ENCODE measurements around the gene NCS1. TPM values are rescaled to one million over a fixed set of nuclear protein-coding genes. Genes with fewer than 3 reads are reported as not detected.

NCS1 gene
- total RNA-seq, 1 experiment from 2014 or later = 68.7 TPM

- DNase-seq (ENCODE audit: low read depth, low spot score) = no peak
- no peak overlapping the region for H3K9ac ChIP-seq (ENCODE audit: low read length)
- POLR2A ChIA-PET = no interaction called here
- intact Hi-C loops (cut with micrococcal nuclease) = no loop called here
- H3K4me2 ChIP-seq (ENCODE audit: low read length) = no peak overlapping the region
- BruUV-seq (replicated peaks) = no TSS peak
- no peak overlapping the region for H2AFZ ChIP-seq (ENCODE audit: low read depth, low read length, poor library complexity, severe bottlenecking)
- H3K9me3 ChIP-seq (ENCODE audit: control insufficient read depth in 1 of 2, insufficient read depth in 1 of 2, low read depth in 1 of 2, low read length in 2 of 2) = peaks cover 0 to 7% of the 10 kb centered on the region in 2 experiments; a peak in 2 of 4 replicates
- ATAC-seq = no peak
- no peaks in the 10 kb centered on the region for H3K4me1 ChIP-seq (ENCODE audit: control insufficient read depth in 1 of 2, insufficient read depth in 2 of 2, low read length in 2 of 2)
- H3K4me3 ChIP-seq (replicated peaks in 1 of 2; ENCODE audit: low read depth in 1 of 2, low read length in 2 of 2) = no peak overlapping the region
- no peaks in the 10 kb centered on the region for H3K27me3 ChIP-seq (ENCODE audit: insufficient read depth, low read length)
- RAD21 ChIA-PET (ENCODE audit: low non-redundant PET in 1 of 2, low total read pairs in 2 of 2, uncharacterized antibody in 2 of 2, unreplicated experiment in 2 of 2) = interaction anchor here in 1 of 2 experiments (0.7 kb wide), 1 partner anchor 66 kb away, joined by 3 read pairs; no protein-coding TSS in a partner anchor
- CTCF ChIA-PET = interaction anchor here (2.0 kb wide), 1 partner anchor 13 kb away, joined by 7 read pairs; no protein-coding TSS in a partner anchor
- no peaks in the 10 kb centered on the region for H3K79me2 ChIP-seq (ENCODE audit: insufficient read depth, low read length)
- H3K27ac ChIP-seq (ENCODE audit: low read depth, low read length) = no peak overlapping the region
- no peaks in the 10 kb centered on the region for H3K9me2 ChIP-seq (ENCODE audit: insufficient read depth)
- H3K36me3 ChIP-seq (ENCODE audit: control insufficient read depth in 1 of 2, insufficient read depth in 2 of 2, low read length in 2 of 2) = peaks cover 8 to 36% of the 10 kb centered on the region in 2 experiments; a peak in 3 of 4 replicates
- no peaks in the 10 kb centered on the region for H4K20me1 ChIP-seq (ENCODE audit: insufficient read depth)
- TF ChIP-seq TCF7L2 (IDR thresholded peaks at IDR 0.05; ENCODE audit: borderline replicate concordance, extremely low read depth, insufficient read depth, insufficient read length) (no peak), JUND (IDR thresholded peaks at IDR 0.05) (no peak), CBX3 (IDR thresholded peaks at IDR 0.05; ENCODE audit: low read depth) (no peak), ZBTB33 (IDR thresholded peaks at IDR 0.05; ENCODE audit: extremely low read depth, insufficient replicate concordance, low read length) (no peak), ZFX (IDR thresholded peaks at IDR 0.05) (no peak), SP1 (IDR thresholded peaks at IDR 0.05; ENCODE audit: low read depth) (no peak)
Observed at GRCh38 chr9:130222833-130223232, 50.6 kb downstream of the NCS1 start.

DNA sequence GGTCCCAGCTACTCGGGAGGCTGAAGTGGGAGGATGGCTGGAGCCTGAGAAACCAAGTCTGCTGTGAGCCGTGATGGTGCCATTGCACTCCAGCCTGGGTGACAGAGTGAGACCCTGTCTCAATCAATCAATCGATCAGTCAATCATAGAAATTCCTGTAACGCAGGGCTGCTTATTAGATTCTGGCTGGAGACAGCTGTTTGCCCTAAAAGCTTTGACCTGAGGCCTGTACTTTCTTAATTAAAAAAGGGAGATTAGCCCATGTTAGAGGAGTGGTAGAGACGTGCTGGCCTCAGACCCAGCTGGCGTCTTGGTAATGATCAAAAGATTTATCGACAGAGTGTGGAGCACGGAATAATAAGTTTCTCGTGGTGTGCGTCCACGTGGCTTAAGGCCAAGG is 52.9 kb downstream of the NCS1 start:
- H2AFZ ChIP-seq (ENCODE audit: low read depth, low read length, poor library complexity, severe bottlenecking) = no peak overlapping the region
- H4K20me1 ChIP-seq (ENCODE audit: insufficient read depth) = no peaks in the 10 kb centered on the region
- BruUV-seq (replicated peaks) = no TSS peak
- H3K9ac ChIP-seq (ENCODE audit: low read length) = no peak overlapping the region
- intact Hi-C loops (cut with micrococcal nuclease) = no loop called here
- H3K4me2 ChIP-seq (ENCODE audit: low read length) = no peak overlapping the region
- no peak overlapping the region for H3K4me3 ChIP-seq (replicated peaks in 1 of 2; ENCODE audit: low read depth in 1 of 2, low read length in 2 of 2)
- H3K4me1 ChIP-seq (ENCODE audit: control insufficient read depth in 1 of 2, insufficient read depth in 2 of 2, low read length in 2 of 2) = no peaks in the 10 kb centered on the region
- peaks cover 0 to 10% of the 10 kb centered on the region in 2 experiments; a peak in 2 of 4 replicates for H3K9me3 ChIP-seq (ENCODE audit: control insufficient read depth in 1 of 2, insufficient read depth in 1 of 2, low read depth in 1 of 2, low read length in 2 of 2)
- DNase-seq (ENCODE audit: low read depth, low spot score) (no peak), ATAC-seq (no peak)
- no peak overlapping the region for H3K27ac ChIP-seq (ENCODE audit: low read depth, low read length)
- H3K27me3 ChIP-seq (ENCODE audit: insufficient read depth, low read length) = no peaks in the 10 kb centered on the region
- ChIA-PET RAD21 (ENCODE audit: low non-redundant PET in 1 of 2, low total read pairs in 2 of 2, uncharacterized antibody in 2 of 2, unreplicated experiment in 2 of 2) (no interaction called here), CTCF (no interaction called here), POLR2A (no interaction called here)
- H3K9me2 ChIP-seq (ENCODE audit: insufficient read depth) = no peaks in the 10 kb centered on the region
- H3K79me2 ChIP-seq (ENCODE audit: insufficient read depth, low read length) = no peaks in the 10 kb centered on the region
- peaks cover 8 to 40% of the 10 kb centered on the region in 2 experiments; a peak in 3 of 4 replicates for H3K36me3 ChIP-seq (ENCODE audit: control insufficient read depth in 1 of 2, insufficient read depth in 2 of 2, low read length in 2 of 2)
- TF ChIP-seq ZNF274 (IDR thresholded peaks at IDR 0.05; ENCODE audit: low read depth, low read length) (no peak), CTCF (IDR thresholded peaks at IDR 0.05 in 2 of 3, conservative IDR thresholded peaks at IDR 0.05 in 1 of 3; ENCODE audit: borderline replicate concordance in 1 of 3, insufficient read depth in 1 of 3, low read depth in 2 of 3, low read length in 2 of 3) (no peak), ZFX (IDR thresholded peaks at IDR 0.05) (no peak), ZBTB33 (IDR thresholded peaks at IDR 0.05; ENCODE audit: extremely low read depth, insufficient replicate concordance, low read length) (no peak), EGR1 (IDR thresholded peaks at IDR 0.05; ENCODE audit: low read depth) (no peak), POLR2AphosphoS5 (IDR thresholded peaks at IDR 0.05; ENCODE audit: low read depth, low read length) (no peak), EZH2 (IDR thresholded peaks at IDR 0.05) (no peak), SRF (IDR thresholded peaks at IDR 0.05; ENCODE audit: low read depth) (no peak), ELF1 (IDR thresholded peaks at IDR 0.05; ENCODE audit: borderline replicate concordance, low read depth) (no peak), RAD21 (IDR thresholded peaks at IDR 0.05; ENCODE audit: low read depth) (no peak)
- TF ChIP-seq, protein P1, sequence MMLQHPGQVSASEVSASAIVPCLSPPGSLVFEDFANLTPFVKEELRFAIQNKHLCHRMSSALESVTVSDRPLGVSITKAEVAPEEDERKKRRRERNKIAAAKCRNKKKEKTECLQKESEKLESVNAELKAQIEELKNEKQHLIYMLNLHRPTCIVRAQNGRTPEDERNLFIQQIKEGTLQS (IDR thresholded peaks at IDR 0.05) = no peak
